CD4-positive, alpha-beta T cell treated with Interleukin-6 at 100 ng/mL for 8 hours (primary cell): ENCODE data around the gene PRKCA.
"Not testable (repeated sequence)": the region's sequence is repeated elsewhere in the genome, so short reads cannot be mapped to it uniquely, and the experiment has no call there.

ENCODE experiments used
- DNase-seq: peaks from one replicate; pipeline ENCODE4 v3.0.0-alpha.2; 2020; ENCODE audit warnings: mixed read lengths, low spot score

PRKCA gene

GRCh38 chr17:66441101-66441661 lies 138.8 kb downstream of the PRKCA start:
- DNase-seq, result no peak

- DNase-seq, result no peak
These were observed 140.8 kb downstream of the PRKCA start for GRCh38 chr17:66443166-66443565.

DNA sequence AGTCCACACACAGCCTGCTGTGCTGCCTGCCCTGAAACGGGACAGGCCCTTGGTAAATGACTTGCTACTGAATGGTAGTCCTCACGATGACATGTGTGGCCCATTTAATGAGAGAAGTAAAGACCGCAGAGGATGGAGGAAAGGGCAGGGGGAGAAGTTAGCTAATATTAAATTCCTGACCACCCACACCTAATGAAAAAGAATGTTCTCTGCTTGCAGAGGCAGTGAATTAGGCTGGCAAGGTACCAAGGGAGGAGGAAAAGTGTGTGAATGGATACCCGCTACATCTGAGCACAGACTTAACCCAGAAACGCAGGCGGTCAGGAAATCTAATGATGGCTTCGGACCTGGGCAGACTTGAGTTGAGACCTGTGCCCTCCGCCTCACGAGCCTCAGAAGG lies 141.2 kb downstream of the PRKCA start:
- DNase-seq, result no peak

GRCh38 chr17:66444031-66444430 lies 141.6 kb downstream of the PRKCA start:
- DNase-seq, result no peak

DNA sequence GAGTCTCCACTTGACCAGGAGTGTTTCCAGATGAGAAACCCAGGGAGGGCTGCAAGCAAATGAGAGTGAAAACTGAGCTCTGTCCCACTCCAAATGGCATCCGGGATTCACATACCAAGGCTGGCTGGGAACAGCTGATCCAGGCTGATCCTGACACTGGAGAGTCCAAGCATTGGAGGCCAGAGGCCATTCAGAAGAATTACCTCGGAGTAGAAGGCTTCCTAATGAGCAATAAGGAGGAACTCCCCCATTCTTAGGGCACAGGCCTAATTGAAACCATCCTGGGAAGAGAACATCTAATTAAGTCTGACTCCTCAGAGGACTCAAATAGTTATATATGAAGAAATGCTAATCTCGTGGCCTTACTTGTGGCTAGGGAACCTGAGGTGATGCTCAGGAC lies 142.8 kb downstream of the PRKCA start:
- DNase-seq, result no peak

GRCh38 chr17:66446419-66446818 lies 144.0 kb downstream of the PRKCA start:
- no peak for DNase-seq

DNA sequence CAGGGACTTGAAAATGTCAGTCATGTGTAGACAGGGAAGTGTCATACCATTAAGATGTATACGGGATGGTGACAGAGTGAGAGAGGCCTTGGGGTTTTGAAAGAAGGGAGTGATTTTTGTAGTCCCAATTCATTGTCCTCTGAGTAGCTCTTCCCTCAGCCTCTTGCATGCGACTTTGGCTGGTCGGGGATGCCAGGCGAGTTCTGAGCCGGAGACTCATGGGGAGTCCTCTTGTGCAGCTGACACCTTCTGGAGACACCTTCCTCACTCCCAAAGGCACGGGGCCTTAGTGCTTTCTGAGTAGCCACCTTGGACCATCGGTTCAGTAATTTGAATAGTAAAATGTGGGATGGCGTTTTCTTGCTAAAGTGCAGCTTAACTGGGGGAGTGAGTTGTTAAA lies 144.7 kb downstream of the PRKCA start:
- DNase-seq, result no peak

DNA sequence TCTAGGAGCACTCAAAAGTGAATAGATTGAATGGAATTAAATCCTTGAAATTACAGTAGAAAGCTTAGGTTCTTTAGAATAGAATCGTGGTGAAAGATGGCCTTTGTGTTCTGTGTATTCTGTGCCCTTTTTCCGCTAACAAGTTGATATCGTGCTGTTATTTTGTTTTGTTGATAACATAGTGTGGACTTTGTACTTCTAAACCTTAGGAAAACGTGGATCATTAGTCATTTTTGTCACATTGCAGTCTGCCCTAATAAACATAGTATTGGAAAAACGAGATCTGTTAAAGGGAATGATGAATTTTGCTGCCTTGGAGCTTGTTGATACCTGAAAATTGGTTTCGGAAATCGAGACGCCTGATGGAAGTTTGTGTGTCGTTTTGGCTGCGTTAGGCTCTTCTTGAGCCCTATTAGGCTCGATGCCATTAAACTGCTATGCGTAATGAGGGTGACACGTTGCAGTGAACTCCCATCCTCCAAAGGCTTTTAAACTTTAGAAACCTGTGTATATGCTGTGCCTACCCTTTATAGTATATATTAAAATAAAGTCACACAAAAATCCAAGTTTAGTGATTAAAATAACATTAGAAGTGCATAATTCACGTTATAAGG lies 145.7 kb downstream of the PRKCA start:
- no peak for DNase-seq

DNA sequence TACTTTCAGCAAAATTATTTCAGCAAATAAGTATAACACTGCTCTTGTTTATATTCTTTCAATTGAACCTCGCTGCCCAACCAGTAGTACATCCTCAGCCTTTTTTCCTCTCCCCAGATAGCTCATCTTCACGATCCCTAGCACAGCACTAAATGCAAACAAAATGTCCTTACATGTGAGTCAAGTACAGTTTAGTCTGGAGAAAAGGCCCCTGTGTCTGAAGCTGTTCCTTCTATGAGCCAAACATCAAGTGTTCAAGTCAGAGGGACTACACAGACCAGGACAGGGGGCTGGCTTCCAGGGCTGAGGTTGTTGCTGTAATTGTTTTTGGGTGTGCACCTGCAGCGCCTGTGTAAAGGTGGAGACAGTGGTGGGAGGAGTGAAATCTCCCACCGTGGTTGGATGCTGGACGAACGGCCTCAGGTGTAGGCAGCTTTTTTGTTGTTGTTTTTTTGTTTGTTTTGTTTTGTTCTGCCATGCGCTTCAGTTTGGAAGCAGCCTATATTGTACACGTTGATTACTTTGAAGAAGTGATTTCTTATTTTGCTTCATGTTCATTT lies 147.1 kb downstream of the PRKCA start:
- DNase-seq, result no peak

- no peak for DNase-seq
These were observed 147.8 kb downstream of the PRKCA start for GRCh38 chr17:66450008-66450851.

DNA sequence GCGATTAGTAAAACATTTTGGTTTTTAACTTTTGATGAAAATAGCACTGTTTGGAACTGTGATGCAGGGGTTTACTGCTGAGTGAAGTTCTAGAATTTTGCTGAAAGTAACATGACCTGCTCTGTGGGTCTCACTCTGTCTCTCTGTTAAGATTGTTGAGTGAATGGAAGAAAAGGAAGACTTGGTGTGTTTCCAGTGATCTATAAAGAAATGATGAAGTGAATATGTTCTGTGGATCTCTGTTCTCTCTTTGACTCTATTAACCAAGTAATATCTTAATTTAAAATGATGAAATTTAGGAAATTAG lies 148.4 kb downstream of the PRKCA start:
- no peak for DNase-seq

- no peak for DNase-seq
These were observed 149.1 kb downstream of the PRKCA start for GRCh38 chr17:66451188-66452149.

- no peak for DNase-seq
These were observed 152.6 kb downstream of the PRKCA start for GRCh38 chr17:66455060-66455459.

DNA sequence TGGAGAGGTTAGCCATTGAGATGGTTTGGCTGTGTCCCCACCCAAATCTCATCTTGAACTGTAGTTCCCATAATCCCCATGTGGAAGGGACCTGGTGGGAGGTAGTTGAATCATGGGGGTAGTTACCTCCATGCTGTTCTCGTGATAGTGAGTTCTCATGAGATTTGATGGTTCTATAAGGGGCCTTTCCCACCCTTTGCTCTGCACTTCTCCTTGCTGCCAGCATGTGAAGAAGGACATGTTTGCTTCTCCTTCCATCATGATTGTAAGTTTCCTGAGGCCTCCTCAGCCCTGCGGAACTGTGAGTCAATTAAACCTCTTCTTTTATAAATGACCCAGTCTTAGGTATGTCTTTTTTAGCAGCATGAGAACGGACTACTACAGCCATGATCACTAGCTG lies 155.1 kb downstream of the PRKCA start:
- not testable (repeated sequence) for DNase-seq

DNA sequence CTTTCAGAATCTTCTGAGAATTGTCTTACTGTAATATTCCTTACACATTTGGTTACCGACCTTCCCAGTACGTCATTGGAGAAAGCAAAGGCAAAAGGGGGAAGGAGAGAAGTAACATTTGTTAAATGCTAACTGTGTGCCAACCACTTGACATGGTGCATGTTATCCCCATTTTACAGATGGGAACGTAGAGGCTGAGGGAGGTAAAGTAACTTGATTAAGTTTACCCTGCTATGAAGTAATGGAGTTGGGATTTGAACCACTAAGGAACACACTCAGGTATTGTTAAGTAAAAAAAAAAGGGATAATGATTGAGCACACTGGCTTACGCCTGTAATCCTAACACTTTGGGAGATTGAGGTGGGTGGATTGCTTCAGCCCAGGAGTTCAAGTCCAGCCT lies 156.4 kb downstream of the PRKCA start:
- DNase-seq, result no peak

DNA sequence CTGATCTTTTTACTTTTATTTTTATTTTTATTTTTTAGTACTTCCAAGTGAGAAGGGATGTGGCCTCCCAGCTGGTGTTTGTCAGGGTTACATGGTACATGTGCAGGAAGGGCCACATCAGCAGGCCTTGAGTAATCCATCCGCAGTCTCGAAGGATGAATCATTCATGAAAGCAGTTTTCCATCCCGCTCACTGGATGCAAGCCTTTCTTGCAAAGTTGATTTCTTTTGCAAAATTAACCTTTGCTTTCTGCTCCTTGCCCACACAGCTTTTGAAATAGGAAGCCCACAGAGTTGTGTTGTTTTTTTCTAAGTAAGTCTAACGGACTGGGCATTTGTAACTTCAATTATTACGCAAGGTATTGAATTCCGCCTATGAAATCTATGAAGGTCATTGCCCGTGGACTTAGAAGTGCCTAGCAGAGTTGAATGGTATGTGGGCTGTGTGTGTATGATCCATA lies 157.4 kb downstream of the PRKCA start:
- no peak for DNase-seq

- DNase-seq, result no peak
These were observed 158.1 kb downstream of the PRKCA start for GRCh38 chr17:66460558-66460957.

- no peak for DNase-seq
These were observed 159.1 kb downstream of the PRKCA start for GRCh38 chr17:66461343-66461995.

- DNase-seq, result no peak
These were observed 159.6 kb downstream of the PRKCA start for GRCh38 chr17:66462010-66462409.

GRCh38 chr17:66464921-66465320 lies 162.5 kb downstream of the PRKCA start:
- no peak for DNase-seq

- DNase-seq, result no peak
These were observed 163.3 kb downstream of the PRKCA start for GRCh38 chr17:66465701-66466100.
